MCF 10A (cell line): ENCODE data around the gene CREBBP. TPM values are rescaled to one million over a fixed set of nuclear protein-coding genes. Genes with fewer than 3 reads are reported as not detected.

Experiments used
- BruUV-seq: library from RNA; stranded (reverse); fragments of 400-500 nt; replicated peaks from 2 replicates; lab custom pipeline; 2021; lab: Mats Ljungman, UMichigan
- CTCF ChIA-PET: fragments of 300-600 bp; sonication (Branson Sonifier 250); formaldehyde crosslinking; extraction: SDS; loops from one replicate; lab custom pipeline; 2021; ENCODE audit warnings: antibody characterized with exemption, inconsistent platforms; lab: Yijun Ruan, JAX
- POLR2A ChIA-PET: fragments of 300-600, 350-650 bp; sonication (Branson Sonifier 250); formaldehyde crosslinking; extraction: SDS; loops from one replicate; lab custom pipeline; 2020; ENCODE audit warnings: antibody characterized with exemption, inconsistent platforms; lab: Yijun Ruan, JAX
- DNase-seq: peaks from one replicate; pipeline ENCODE4 v3.0.0-alpha.2; 2018; ENCODE audit not compliant: unreplicated experiment
- H3K27ac Mint-ChIP-seq: one replicate; pipeline ENCODE4 v1.8.0; 2022; ENCODE audit warnings: mild to moderate bottlenecking, low read depth, mixed read lengths; ENCODE audit not compliant: unreplicated experiment
- H3K27me3 Mint-ChIP-seq: one replicate; pipeline ENCODE4 v1.8.0; 2022; ENCODE audit warnings: mixed read lengths; ENCODE audit not compliant: insufficient read depth, unreplicated experiment
- H3K36me3 Mint-ChIP-seq: one replicate; pipeline ENCODE4 v1.8.0; 2022; ENCODE audit warnings: mild to moderate bottlenecking, moderate library complexity, mixed read lengths; ENCODE audit not compliant: insufficient read depth, unreplicated experiment
- H3K4me1 Mint-ChIP-seq: one replicate; pipeline ENCODE4 v1.8.0; 2022; ENCODE audit warnings: mixed read lengths; ENCODE audit not compliant: insufficient read depth, unreplicated experiment
- H3K4me3 Mint-ChIP-seq: one replicate; pipeline ENCODE4 v1.8.0; 2022; ENCODE audit warnings: mild to moderate bottlenecking, moderate library complexity, mixed read lengths; ENCODE audit not compliant: unreplicated experiment
- H3K9me3 Mint-ChIP-seq: one replicate; pipeline ENCODE4 v1.8.0; 2022; ENCODE audit warnings: mixed read lengths; ENCODE audit not compliant: unreplicated experiment
- CTCF ChIP-seq: fragments of 200-600 bp; IDR thresholded peaks from one replicate; pipeline ENCODE4 v1.8.0; 2022; ENCODE audit warnings: antibody characterized with exemption, mild to moderate bottlenecking; ENCODE audit not compliant: unreplicated experiment
- intact Hi-C: fragments of 100-400 bp; cut with micrococcal nuclease; formaldehyde crosslinking; loops from 2 replicates; pipeline ENCODE4 v1.14.1; 2022
- total RNA-seq: library from RNA; stranded (reverse); gene quantifications from 2 replicates; pipeline ENCODE4 v1.2.3, GENCODE V29; 2022

Gene CREBBP
- total RNA-seq, 1 experiment from 2014 or later: 74.0 TPM

- no peak for TF ChIP-seq CTCF
- DNase-seq: no peak
- BruUV-seq: no TSS peak
- H3K27ac Mint-ChIP-seq: no peak overlapping the region
- H3K36me3 Mint-ChIP-seq: peaks cover 16% of the 10 kb centered on the region
- intact Hi-C loops: no loop called here
- H3K4me1 Mint-ChIP-seq: peaks cover 43% of the 10 kb centered on the region
- CTCF ChIA-PET: interaction anchor here (0.6 kb wide), 1 partner anchor 9 kb away, joined by 4 read pairs; no protein-coding TSS in a partner anchor
- H3K4me3 Mint-ChIP-seq: no peak overlapping the region
- POLR2A ChIA-PET: interaction anchor here (0.5 to 1.6 kb wide), 3 partner anchors 8 to 89 kb away, joined by 3 to 5 read pairs (median 4); no protein-coding TSS in a partner anchor
- H3K27me3 Mint-ChIP-seq: no peaks in the 10 kb centered on the region
- H3K9me3 Mint-ChIP-seq: no peaks in the 10 kb centered on the region
Observed at GRCh38 chr16:3859889-3860288, 20.6 kb downstream of the CREBBP start.

- BruUV-seq: no TSS peak
- CTCF ChIA-PET: no interaction called here
- Mint-ChIP-seq H3K27ac (no peak overlapping the region), H3K27me3 (no peaks in the 10 kb centered on the region), H3K36me3 (peaks cover 17% of the 10 kb centered on the region), H3K4me1 (peaks cover 53% of the 10 kb centered on the region), H3K4me3 (no peak overlapping the region), H3K9me3 (no peaks in the 10 kb centered on the region)
- POLR2A ChIA-PET: interaction anchor here (1.6 to 3.1 kb wide), 2 partner anchors 9 to 12 kb away, joined by 5 to 15 read pairs; no protein-coding TSS in a partner anchor
- no peak for TF ChIP-seq CTCF
- intact Hi-C loops: no loop called here
- no peak for DNase-seq
Observed at GRCh38 chr16:3858801-3859200, 21.7 kb downstream of the CREBBP start.

GRCh38 chr16:3857189-3858043 is 23.1 kb downstream of the CREBBP start:
- DNase-seq: peak; percentile 93
- Mint-ChIP-seq H3K4me1 (peaks cover 48% of the 10 kb centered on the region), H3K4me3 (peak overlapping the region; percentile 63), H3K27me3 (no peaks in the 10 kb centered on the region), H3K9me3 (no peaks in the 10 kb centered on the region), H3K27ac (peak overlapping the region; percentile 28), H3K36me3 (peaks cover 15% of the 10 kb centered on the region)
- CTCF ChIA-PET: interaction anchor here (0.6 kb wide), 3 partner anchors 15 to 760 kb away, joined by 3 to 4 read pairs (median 3); no protein-coding TSS in a partner anchor
- BruUV-seq: no TSS peak
- TF ChIP-seq CTCF: no peak
- intact Hi-C loops: no loop called here
- POLR2A ChIA-PET: interaction anchor here (0.9 to 3.1 kb wide), 11 partner anchors 14 to 416 kb away, joined by 3 to 15 read pairs (median 5); partner anchors contain the start of gene TRAP1
